IPS DF 4.7 (cell line): Measurements from ENCODE around the gene GORASP1.

Experiments
- DNase-seq: peaks from one replicate; pipeline ENCODE4 v3.0.0-alpha.2; 2013; ENCODE audit warnings: low spot score; ENCODE audit errors: extremely low read depth

GORASP1 gene

DNA sequence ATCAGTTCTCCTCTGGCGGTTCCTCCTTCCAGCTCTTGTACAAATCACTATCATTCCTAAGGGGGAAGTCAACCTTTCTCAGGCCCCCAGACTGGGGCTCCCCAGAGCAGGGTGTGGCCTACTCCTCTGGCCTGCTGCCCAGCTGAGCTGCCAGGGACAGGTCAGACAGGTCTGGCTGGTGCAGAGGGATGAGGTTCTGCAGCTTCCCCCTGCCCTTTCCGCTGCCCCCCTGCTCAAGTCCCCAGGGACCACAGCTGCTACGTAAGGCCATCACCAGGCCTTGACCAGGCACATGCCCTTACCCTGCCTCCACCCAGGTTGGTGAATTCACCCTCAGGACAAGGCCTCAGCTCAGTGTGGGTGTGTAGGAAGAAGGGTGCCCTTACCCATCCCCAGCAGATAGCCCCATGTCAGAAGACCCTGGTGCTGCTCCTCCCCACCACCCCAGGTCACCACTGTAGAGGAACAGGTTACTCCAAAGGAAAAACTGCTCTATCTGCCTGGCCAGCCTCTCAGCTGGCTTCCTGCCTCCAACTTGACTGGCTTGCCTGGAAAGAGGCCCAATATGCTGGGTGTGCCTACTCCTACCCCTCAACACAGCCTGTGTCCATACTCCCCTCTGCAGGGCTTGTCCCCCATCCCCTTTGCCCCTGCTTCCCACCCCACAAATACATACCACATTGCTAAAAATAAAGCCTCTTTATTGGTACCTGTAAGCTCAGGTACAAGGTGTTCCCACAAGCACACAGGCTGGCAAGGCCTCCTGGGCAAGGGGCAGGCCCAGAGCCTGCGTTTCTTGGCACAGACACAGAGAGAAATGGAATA is 34.0 kb upstream of the GORASP1 start:
- no peak for DNase-seq

DNA sequence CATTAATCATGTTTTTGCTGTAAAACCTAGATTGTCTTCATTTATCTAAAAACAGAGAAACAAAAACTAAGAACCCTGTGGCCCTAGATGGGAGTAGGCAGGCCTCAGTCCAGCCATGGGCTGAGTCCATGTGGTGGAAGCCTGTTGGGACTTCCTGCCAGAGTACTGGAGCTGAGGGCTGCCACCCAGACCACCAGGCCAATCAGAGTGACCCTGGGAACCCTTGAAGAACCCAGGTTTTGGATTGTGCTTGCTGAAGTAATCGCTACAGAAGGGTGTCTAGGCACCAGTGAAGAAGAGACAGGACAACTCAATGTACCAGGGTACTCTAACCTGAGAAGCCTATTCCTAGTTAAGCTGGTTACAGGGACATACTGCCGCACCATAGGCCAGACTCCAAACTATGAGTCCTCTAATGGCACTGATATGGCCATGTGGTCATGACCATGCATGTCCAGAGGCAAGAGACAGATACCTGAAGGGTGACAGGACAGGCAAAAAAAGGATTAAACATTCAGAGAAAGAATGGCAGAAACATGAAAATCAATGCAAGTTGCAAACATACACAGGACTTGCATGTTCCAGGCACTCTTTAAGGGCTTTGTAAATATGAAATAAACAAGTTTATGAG is 33.0 kb upstream of the GORASP1 start:
- no peak for DNase-seq

DNA sequence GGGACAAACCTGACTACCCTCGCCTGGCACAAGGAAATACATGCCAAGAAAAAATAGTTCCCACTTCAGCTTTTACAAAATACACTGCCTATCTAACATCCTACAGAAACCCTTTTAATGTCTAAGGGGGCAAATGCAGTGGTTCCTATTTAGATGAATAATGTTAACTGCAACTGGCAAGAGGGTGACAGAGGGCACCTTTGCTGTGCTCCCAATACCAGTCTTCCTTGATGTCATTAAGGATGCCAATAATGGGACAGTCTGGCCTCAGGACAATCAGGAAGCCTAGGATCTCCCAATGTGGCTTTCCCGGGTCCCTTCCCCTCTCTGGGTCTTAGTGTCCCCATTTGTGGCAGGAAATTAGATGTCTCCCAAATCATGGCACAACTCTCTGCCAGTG is 32.0 kb upstream of the GORASP1 start:
- DNase-seq: no peak

DNA sequence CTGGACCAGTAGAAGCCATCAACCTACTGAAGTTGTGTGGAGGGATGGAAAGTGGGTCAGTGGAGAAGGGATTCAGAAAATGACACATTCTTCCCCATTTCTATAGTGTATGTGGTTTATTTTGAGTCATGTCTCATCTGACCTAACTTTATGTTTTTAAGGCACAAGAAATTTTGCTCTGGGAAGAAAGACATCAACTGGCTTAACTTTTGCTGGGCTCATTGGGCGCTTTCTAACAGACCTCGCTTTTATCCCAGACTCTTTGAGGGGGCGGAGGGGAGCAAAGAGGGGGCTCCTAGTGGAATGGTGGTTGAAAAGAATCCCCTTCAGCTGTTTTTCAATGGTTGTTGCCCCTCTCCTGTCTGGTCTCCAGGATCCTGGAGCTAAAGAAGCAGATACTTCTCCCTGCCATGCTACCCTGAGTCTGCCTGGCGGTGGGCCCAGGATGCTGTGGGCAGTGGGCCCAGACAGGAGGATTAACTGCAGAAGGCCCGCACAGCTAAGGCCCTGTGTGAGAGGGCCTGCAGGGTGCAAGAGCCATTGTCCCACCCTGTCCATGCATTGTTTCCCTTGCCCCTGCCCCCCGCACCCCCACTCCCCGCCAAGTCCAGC is 31.5 kb upstream of the GORASP1 start:
- no peak for DNase-seq

DNA sequence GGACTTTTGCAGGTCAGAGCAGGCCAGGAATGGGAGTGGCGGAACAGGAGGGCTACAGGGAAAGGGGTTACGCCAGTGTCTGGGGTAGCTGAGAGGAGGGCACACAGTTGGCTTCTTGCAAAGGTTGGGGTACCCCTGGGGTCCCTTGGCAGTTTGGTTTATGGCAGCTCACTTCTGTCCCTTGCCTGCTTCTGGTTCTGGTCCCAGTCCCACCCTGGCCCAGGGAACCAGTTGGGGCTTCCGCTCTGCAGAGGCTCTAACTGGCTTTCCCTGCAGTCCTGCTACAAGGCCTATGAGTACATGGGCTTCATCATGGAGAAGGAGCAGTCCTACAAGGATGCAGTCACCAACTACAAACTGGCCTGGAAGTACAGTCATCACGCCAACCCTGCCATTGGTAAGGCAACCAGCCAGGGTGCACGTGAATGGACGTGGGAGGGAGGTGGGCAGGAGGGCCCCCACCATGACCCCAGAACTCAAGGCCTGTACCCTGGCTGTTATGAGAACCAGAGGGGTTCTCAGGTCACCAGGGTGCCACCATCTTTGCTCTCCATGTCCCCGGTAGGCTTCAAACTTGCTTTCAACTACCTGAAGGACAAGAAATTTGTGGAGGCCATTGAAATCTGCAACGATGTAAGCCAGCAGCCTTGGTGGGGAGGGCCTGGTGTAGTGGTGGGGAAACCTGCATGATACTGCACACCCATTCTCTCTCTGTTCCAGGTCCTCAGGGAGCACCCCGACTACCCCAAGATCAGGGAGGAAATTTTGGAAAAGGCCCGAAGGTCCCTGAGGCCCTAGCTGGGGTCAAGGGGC is 30.8 kb upstream of the GORASP1 start:
- DNase-seq: no peak

DNA sequence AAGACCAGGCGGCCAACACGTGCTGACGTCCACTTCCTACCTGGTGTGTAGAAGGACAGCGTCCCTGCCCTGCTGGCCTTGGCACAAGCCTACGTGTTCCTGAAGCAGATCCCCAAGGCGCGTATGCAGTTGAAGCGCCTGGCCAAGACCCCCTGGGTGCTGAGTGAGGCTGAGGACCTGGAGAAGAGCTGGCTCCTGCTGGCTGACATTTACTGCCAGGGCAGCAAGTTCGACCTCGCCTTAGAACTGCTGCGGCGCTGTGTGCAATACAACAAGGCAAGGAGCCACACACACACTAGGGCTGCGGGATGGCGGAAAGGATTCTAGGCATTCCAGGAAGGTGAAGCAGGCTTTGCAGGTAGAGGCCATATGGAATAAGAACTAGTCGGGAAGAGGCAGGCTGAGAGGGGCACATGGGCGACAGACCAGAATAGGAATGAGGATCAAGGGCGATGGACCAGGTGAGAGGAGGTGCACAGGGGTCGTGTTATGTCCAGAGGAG is 30.1 kb upstream of the GORASP1 start:
- DNase-seq: no peak

DNA sequence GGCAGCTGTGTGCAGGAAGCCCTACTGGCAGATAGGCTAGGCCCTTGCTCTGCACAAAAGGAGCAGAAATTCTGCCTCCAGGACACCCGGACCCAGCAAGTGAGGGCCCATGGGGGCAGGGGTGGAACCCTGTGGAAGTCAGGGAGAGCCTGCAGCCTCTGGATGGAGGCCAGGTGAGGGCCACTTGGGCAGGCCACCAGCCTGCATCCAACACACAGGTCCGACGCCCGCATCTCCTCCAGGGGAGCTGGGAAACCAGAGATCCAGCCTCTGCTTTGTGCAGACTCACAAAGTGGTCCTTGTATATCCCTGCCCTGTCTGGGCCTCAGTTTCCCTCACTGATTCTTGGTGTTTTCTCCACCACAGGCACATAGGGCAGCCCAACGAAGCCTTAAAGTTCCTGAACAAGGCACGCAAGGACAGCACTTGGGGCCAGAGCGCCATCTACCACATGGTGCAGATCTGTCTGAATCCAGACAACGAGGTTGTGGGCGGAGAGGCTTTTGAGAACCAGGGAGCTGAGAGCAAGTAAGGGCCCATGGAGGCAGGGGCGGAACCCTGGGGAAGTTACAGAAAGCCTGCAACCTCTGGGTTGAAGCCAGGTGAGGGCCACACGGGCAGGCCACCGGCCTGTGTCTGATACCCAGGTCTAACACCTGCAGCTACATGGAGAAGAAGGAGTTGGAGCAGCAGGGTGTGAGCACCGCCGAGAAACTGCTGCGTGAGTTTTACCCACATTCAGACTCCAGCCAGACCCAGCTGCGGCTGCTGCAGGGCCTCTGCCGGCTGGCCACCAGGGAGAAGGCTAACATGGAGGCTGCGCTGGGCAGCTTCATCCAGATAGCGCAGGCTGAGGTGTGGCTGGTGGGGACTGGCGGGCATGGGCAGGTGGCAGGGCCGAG is 29.4 kb upstream of the GORASP1 start:
- DNase-seq: no peak

DNA sequence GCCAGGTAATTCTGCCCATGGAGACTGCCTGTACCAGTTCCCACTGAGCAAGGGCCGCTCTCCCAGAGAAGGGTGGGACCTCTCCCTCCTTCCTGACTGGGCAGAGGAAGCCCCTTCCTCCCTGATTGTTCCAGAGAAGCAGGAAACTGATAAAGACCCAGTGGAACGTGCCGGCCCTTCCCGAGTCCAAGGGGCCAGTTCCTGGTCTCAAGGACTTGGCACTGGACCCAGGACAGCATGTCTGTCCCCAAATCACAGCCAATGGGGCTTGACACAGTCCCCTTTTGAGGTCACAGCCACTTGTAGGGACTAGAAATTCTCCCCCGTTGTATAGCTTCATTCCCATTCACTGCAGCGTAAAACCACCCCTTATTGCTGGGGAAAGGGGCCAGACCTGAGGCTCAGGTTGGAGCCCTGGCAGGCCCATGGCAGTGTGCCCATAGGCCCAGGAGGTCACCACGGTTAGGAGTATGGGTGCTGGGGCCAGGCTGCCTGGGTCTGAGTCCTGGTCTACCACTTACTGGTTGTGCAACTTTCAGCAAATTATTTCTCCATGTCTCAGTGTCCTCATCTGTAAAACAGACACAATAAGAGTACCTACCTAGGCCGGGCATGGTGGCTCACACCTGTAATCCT is 27.9 kb upstream of the GORASP1 start:
- DNase-seq: no peak

DNA sequence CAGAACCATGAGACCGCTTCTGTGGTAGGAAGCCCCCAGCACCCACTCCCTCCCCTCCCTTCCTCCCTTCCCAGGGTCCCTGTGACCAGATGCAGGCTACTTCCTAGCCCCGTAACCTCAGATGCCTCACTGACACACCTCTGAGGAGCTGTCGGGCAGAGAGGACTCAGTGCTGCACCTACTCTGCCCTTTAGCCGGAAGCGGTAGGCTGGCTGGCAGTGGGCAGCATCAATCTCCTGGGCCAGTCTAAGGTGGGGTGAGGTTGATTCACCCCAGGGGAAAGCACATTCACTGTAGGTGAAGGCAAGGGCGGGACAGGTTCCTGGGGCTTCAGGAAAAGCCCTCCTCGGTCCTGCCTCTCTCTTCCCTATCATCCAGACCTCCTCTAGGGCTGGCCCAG is 26.9 kb upstream of the GORASP1 start:
- DNase-seq: no peak

DNA sequence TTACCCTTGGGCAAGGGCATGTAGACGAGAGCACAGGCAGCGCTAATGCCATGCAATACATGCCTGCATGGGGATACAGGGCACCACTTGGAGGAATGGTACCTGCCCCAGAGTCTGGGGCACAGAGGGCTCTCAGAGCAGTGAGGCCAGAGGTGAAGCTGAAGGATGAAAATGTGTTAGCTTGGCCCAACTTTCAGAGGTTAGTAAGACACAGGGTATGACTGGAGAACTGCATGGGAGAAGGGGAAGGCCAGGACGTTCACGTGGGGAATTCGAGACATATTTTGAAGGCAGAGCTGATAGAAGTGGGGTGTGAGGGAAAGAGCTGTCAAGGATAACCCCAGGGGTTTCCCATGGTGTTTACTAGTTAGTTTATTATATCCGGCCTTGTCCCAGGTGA is 26.4 kb upstream of the GORASP1 start:
- no peak for DNase-seq

DNA sequence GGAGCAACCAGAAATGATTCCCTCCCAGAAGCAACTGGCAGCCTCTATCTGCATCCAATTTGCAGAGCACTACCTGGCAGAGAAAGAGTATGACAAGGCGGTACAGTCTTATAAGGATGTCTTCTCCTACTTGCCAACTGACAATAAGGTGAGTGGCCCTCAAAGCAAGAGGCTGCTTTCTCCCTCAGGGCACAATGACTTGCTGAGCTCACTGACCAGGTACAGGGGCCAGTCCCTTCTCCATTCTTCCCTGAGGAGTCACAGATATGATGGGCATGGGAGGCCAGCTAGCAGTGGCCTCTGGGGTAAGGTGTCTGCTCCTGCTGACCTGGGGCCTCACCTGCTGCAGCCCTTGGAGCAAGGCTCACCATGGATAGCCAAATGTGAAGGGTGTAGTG is 25.7 kb upstream of the GORASP1 start:
- DNase-seq: no peak

DNA sequence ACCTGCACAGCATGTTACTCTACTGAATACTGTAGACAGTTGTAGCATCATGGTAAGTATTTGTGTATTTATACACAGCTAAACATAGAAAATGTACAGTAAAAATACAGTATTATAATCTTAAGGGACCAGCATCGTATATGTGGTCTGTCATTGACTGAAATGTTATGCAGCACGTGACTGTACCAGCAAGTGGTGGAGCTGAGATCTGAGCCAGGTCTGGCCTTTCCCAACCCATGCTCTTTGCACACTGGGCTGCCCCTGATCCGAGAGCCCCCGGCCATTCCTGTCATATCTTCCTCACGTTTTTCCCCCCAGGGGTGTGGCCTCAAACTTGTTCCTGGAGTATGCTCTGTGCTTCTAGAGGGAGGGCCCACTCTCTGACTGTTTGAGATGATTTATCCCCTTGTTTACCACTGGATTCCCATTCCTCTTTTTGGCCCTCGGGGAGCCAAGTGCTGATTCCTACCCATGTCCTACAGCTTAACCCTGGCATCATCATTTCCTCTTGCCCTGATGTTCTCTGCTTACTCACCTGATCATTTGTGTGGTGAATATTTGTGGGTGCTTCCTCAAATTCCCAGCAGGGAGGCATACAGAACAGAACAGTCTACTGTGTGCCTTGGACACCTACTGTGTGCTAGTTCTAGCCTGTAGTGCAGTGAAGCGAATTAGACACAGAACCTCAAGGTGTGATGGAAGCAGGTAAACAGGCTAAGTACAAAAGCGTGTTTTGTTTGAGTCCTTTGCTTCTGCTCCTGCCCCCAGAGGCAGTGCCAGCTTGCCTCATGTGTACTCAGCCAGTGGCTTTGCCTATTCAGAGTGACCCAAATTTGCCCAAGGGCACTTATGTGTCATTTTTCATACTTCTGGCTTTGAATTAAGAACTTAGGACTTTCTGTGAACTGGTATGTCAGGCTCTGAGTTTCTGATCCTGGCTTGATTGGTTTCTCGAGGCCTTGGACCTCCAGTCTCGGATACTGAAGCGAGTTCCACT is 25.0 kb upstream of the GORASP1 start:
- no peak for DNase-seq

DNA sequence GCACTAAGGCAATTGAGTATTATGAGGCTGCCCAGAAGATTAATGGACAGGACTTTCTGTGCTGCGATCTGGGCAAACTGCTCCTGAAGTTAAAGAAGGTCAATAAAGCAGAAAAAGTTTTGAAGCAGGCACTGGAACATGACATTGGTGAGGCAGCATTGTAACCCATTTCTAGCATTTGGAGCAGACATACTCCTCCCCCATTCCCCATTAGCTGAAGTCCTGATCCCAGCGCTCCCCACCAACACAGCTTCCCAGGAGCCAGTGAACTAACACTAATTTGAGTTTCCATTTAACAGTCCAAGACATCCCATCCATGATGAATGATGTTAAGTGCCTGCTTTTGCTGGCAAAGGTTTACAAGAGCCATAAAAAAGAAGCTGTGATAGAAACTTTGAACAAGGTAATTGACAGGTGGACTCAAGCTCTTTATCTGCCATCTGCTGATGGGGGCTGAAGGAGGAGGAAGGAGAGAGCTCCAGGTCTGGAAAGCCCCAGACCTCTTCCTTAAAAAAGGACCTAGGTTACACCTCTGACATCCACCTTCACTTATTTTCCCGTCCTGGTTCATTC is 23.4 kb upstream of the GORASP1 start:
- no peak for DNase-seq

DNA sequence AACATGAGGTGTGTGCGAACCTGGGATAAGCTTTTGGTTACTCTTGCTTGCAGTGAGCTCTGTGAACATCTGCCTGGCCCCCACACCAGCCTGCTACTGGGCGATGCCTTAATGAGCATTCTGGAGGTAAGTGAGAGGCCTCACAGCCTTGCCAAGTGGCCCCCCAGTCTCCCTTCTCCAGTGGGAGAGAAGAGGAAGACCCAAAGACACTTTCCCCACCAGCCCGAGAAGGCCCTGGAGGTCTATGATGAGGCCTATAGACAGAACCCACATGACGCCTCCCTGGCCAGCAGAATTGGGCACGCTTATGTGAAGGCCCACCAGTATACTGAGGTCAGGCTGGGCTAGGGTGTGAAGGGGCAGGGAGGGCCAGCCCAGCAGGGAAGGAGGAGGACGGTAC is 22.6 kb upstream of the GORASP1 start:
- no peak for DNase-seq

DNA sequence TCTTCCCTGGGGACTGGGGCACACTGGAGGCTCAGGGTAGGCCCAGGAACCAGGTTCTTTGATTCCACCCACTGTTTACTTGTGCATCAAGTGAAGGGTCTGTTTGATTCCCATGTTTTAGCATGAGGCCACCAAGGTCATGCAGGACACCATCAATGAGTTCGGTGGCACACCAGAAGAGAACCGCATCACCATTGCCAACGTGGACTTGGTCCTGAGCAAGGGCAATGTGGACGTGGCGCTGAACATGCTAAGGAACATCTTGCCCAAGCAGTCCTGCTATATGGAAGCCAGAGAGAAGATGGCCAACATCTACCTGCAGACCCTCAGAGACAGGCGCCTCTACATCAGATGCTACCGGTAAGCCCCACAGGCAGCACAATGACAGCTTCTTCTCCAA is 21.5 kb upstream of the GORASP1 start:
- no peak for DNase-seq

DNA sequence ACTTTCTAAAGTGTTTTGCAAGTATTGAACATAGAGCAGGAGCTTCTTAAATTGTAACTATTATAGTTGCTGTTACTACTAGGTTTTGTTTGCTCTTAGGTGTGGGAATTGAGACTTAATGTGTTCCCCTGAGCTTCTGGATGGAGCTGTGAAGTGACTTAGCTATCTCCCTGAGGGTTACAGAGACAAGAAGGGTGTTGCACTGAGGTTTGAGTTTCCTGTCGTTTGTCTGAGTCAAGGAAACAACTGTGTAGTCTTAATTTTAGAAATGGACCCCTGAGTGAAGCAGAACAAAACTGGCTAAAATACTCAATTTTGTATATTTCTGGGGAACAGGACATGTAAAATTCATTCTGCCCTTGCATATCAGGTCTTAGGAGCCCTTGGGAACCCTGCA is 20.5 kb upstream of the GORASP1 start:
- no peak for DNase-seq

DNA sequence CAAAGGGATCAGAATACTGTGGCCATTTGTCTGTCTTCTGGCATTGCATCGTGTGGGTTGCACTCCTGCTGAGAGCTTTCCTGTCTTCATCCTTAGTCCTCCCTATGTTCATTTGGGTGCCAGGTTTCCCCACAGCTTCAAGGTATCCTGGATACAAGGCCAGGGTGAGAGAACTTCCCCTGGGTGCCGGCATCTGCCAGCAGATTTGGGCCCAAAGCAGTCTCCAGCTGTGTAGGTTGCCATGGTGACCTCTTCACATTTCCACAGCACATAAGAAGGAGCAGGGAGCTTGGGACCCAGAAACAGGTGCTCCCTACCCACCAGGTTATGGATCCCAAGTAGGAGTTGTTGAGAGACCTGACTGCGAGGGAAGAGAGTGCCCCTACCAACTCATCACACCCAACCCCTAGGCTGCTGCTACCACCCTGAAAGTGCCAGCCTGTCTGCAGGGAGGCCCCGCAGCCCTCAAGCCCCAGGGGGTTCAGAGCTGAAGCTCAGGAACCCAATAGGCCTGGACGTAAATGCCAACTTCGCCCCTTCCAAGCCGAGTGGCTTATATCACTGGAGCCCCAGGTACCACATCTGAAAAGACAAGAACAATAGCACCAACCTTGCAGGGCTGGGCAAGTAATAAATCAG is 20.0 kb upstream of the GORASP1 start:
- no peak for DNase-seq

DNA sequence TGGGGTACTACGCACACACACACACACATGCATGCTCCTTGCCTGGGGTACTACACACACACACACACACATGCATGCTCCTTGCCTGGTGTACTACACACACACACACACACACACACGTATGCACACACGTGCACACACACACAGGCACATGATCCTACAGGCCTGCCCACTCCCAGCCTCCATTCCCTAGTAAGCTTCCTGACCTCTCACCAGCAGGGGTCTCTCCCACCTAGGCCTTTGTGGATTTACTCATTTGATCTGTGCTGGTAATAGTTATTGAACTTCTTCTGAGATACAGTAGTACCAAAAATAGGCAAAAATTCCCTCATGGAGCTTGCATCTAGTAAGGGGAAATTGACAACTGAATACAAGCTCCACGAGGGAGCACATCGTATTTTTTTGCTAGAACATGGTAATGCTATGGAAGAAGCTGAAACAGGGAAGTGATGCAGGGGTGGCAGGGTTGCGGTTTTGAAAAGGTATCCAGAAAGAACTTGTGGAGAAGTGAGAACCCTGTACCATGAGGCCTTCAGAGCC is 19.2 kb upstream of the GORASP1 start:
- no peak for DNase-seq
